HEK293 (cell line): ENCODE results near the gene NDUFS7.

Source experiments
- CTCF ChIA-PET: fragments of 350-600 bp; formaldehyde crosslinking; extraction: SDS; loops from one replicate; lab custom pipeline; 2021; ENCODE audit warnings: antibody characterized with exemption; lab: Yijun Ruan, JAX
- POLR2A ChIA-PET: fragments of 300-600 bp; formaldehyde crosslinking; extraction: SDS; loops from one replicate; lab custom pipeline; 2020; ENCODE audit warnings: antibody characterized with exemption, inconsistent platforms; lab: Yijun Ruan, JAX
- H3K27ac ChIP-seq: fragments of 200-500 bp; sonication (Bioruptor generic); 2 replicates; pipeline ENCODE4 v1.5.1; 2014; ENCODE audit warnings: low read depth, low read length, control low read depth, inconsistent platforms; ENCODE audit errors: extremely low read depth
- H3K36me3 ChIP-seq, 2 experiments: fragments of 200-500 bp in 1 of 2; sonication (Bioruptor generic) in 1 of 2; 1 replicate in 1 of 2; 2 replicates in 1 of 2; pipeline ENCODE4 v1.5.1; 2014 to 2017; ENCODE audit warnings: inconsistent platforms in 2 of 2, low read length in 2 of 2; ENCODE audit not compliant: control insufficient read depth in 2 of 2, insufficient read depth in 1 of 2
- H3K4me1 ChIP-seq: fragments of 200-500 bp; sonication (Bioruptor generic); 2 replicates; pipeline ENCODE4 v1.5.1; 2014; ENCODE audit warnings: mild to moderate bottlenecking, low read length, inconsistent platforms; ENCODE audit not compliant: control insufficient read depth, insufficient read depth
- H3K4me3 ChIP-seq: 2 replicates; pipeline ENCODE4 v1.5.1; 2011; ENCODE audit warnings: low read depth, mild to moderate bottlenecking, control low read depth, low read length, moderate library complexity
- H3K9me3 ChIP-seq: fragments of 200-500 bp; sonication (Bioruptor generic); 2 replicates; pipeline ENCODE4 v1.5.1; 2014; ENCODE audit warnings: low read depth, low read length, inconsistent platforms; ENCODE audit not compliant: control insufficient read depth, insufficient read depth
- BCL11A ChIP-seq: fragments of 450-650 bp; formaldehyde crosslinking; IDR thresholded peaks from 2 replicates; pipeline ENCODE4 v1.5.1; 2016; ENCODE audit warnings: low read depth, missing biosample characterization, missing genetic modification characterization
- BCL11B ChIP-seq: fragments of 450-650 bp; formaldehyde crosslinking; IDR thresholded peaks from 2 replicates; pipeline ENCODE4 v1.5.1; 2016; ENCODE audit warnings: low read depth, missing biosample characterization, missing genetic modification characterization
- EGR2 ChIP-seq: fragments of 450-650 bp; formaldehyde crosslinking; IDR thresholded peaks from 2 replicates; pipeline ENCODE4 v1.5.1; 2016; ENCODE audit warnings: low read depth, missing biosample characterization, missing genetic modification characterization
- GLIS1 ChIP-seq: fragments of 450-650 bp; formaldehyde crosslinking; IDR thresholded peaks from 2 replicates; pipeline ENCODE4 v1.5.1; 2016; ENCODE audit warnings: missing biosample characterization, missing genetic modification characterization
- GLIS2 ChIP-seq: fragments of 450-650 bp; formaldehyde crosslinking; IDR thresholded peaks from 2 replicates; pipeline ENCODE4 v1.5.1; 2016; ENCODE audit warnings: missing biosample characterization, missing genetic modification characterization
- HIC1 ChIP-seq: fragments of 450-650 bp; formaldehyde crosslinking; IDR thresholded peaks from 2 replicates; pipeline ENCODE4 v1.5.1; 2016; ENCODE audit warnings: missing biosample characterization, missing genetic modification characterization
- KLF10 ChIP-seq: fragments of 450-650 bp; IDR thresholded peaks from 2 replicates; pipeline ENCODE4 v1.5.1; 2018; ENCODE audit warnings: missing biosample characterization, mild to moderate bottlenecking, missing genetic modification characterization
- KLF7 ChIP-seq: fragments of 450-650 bp; formaldehyde crosslinking; IDR thresholded peaks from 2 replicates; pipeline ENCODE4 v1.5.1; 2016; ENCODE audit warnings: missing biosample characterization, missing genetic modification characterization, borderline replicate concordance
- KLF8 ChIP-seq: fragments of 450-650 bp; formaldehyde crosslinking; IDR thresholded peaks from 2 replicates; pipeline ENCODE4 v1.5.1; 2016; ENCODE audit warnings: missing biosample characterization, missing genetic modification characterization
- MEIS1 ChIP-seq: sonication (generic); formaldehyde crosslinking; IDR thresholded peaks from 2 replicates; pipeline ENCODE4 v1.8.1; 2022; ENCODE audit warnings: missing genetic modification reagents, mild to moderate bottlenecking, borderline replicate concordance
- MYNN ChIP-seq: fragments of 450-650 bp; formaldehyde crosslinking; IDR thresholded peaks from 2 replicates; pipeline ENCODE4 v1.5.1; 2016; ENCODE audit warnings: missing biosample characterization, missing genetic modification characterization, borderline replicate concordance
- SALL2 ChIP-seq: fragments of 450-650 bp; formaldehyde crosslinking; IDR thresholded peaks from 2 replicates; pipeline ENCODE4 v1.5.0; 2017; ENCODE audit warnings: missing biosample characterization, mild to moderate bottlenecking, missing genetic modification characterization, borderline replicate concordance
- SP2 ChIP-seq: fragments of 450-650 bp; formaldehyde crosslinking; IDR thresholded peaks from 2 replicates; pipeline ENCODE4 v1.5.1; 2016; ENCODE audit warnings: missing biosample characterization, missing genetic modification characterization
- ZBTB21 ChIP-seq: fragments of 450-650 bp; formaldehyde crosslinking; IDR thresholded peaks from 2 replicates; pipeline ENCODE4 v1.5.1; 2017; ENCODE audit warnings: missing biosample characterization, missing genetic modification characterization
- ZBTB6 ChIP-seq: fragments of 450-650 bp; formaldehyde crosslinking; IDR thresholded peaks from 2 replicates; pipeline ENCODE4 v1.5.1; 2017; ENCODE audit warnings: missing biosample characterization, missing genetic modification characterization
- ZBTB7A ChIP-seq: fragments of 450-650 bp; formaldehyde crosslinking; IDR thresholded peaks from 2 replicates; pipeline ENCODE4 v1.5.1; 2016; ENCODE audit warnings: low read depth, missing biosample characterization, missing genetic modification characterization
- ZBTB8A ChIP-seq: fragments of 450-650 bp; formaldehyde crosslinking; IDR thresholded peaks from 2 replicates; pipeline ENCODE4 v1.5.1; 2016; ENCODE audit warnings: missing biosample characterization, missing genetic modification characterization
- ZFP69B ChIP-seq: fragments of 450-650 bp; formaldehyde crosslinking; IDR thresholded peaks from 2 replicates; pipeline ENCODE4 v1.5.1; 2016; ENCODE audit warnings: missing biosample characterization, missing genetic modification characterization
- ZIC2 ChIP-seq: fragments of 450-650 bp; formaldehyde crosslinking; IDR thresholded peaks from 2 replicates; pipeline ENCODE4 v1.5.1; 2016; ENCODE audit warnings: missing biosample characterization, missing genetic modification characterization
- ZNF366 ChIP-seq: fragments of 450-650 bp; formaldehyde crosslinking; conservative IDR thresholded peaks from 2 replicates; pipeline ENCODE4 v1.5.1; 2016; ENCODE audit warnings: missing biosample characterization, missing genetic modification characterization
- ZNF548 ChIP-seq: fragments of 450-650 bp; formaldehyde crosslinking; IDR thresholded peaks from 2 replicates; pipeline ENCODE4 v1.5.1; 2016; ENCODE audit warnings: missing biosample characterization, missing genetic modification characterization
- ZNF549 ChIP-seq: fragments of 450-650 bp; IDR thresholded peaks from 2 replicates; pipeline ENCODE4 v1.5.1; 2018; ENCODE audit warnings: missing biosample characterization, missing genetic modification characterization, mild to moderate bottlenecking, inconsistent platforms, moderate library complexity
- ZNF585B ChIP-seq: fragments of 450-650 bp; formaldehyde crosslinking; IDR thresholded peaks from 2 replicates; pipeline ENCODE4 v1.5.1; 2016; ENCODE audit warnings: missing biosample characterization, missing genetic modification characterization
- ZNF707 ChIP-seq: fragments of 450-650 bp; formaldehyde crosslinking; IDR thresholded peaks from 2 replicates; pipeline ENCODE4 v1.5.1; 2016; ENCODE audit warnings: missing biosample characterization, missing genetic modification characterization
- ZNF785 ChIP-seq: fragments of 450-650 bp; formaldehyde crosslinking; IDR thresholded peaks from 2 replicates; pipeline ENCODE4 v1.5.1; 2016; ENCODE audit warnings: missing biosample characterization, missing genetic modification characterization
- ZNF843 ChIP-seq: fragments of 450-650 bp; formaldehyde crosslinking; IDR thresholded peaks from 2 replicates; pipeline ENCODE4 v1.5.1; 2016; ENCODE audit warnings: missing biosample characterization, missing genetic modification characterization
- TF ChIP-seq, protein P1 (sequence below): fragments of 450-650 bp; formaldehyde crosslinking; IDR thresholded peaks from 2 replicates; pipeline ENCODE4 v1.5.1; 2016; ENCODE audit warnings: missing biosample characterization, missing genetic modification characterization
- TF ChIP-seq, protein P2 (sequence below): fragments of 450-650 bp; formaldehyde crosslinking; IDR thresholded peaks from 2 replicates; pipeline ENCODE4 v1.5.1; 2016; ENCODE audit warnings: missing biosample characterization, missing genetic modification characterization
- TF ChIP-seq, protein P3 (sequence below): fragments of 450-650 bp; formaldehyde crosslinking; optimal IDR thresholded peaks from 2 replicates; pipeline ENCODE3; 2016; ENCODE audit warnings: missing biosample characterization, mild to moderate bottlenecking, missing genetic modification characterization

The NDUFS7 gene

DNA sequence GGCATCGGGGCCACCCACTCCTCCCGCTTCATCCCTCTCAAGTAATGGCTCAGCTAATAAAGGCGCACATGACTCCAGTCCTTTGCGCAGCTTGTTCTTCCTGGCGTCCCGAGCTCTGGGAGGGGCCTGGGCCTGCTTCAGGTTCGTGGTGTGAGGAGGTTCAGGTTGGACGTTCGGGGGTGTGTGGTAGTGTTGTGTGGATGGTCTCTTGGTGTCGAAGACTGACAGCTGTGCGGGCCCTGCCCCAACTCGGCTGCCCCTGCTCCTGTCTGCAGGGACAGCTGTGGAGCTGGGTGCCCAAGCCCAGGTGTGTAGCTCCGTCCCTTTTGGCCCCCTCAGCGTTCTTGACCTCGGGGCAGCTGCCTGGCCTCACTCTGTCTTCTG is 56.7 kb downstream of the NDUFS7 start (continued):
- TF ChIP-seq SALL2 (no peak), GLIS1 (tag by site-specific recombination) (no peak), ZNF843 (tag by site-specific recombination) (0 out of 2 replicates have a peak, but pooled peaks have one; percentile 5), SP2 (tag by site-specific recombination) (no peak)

DNA sequence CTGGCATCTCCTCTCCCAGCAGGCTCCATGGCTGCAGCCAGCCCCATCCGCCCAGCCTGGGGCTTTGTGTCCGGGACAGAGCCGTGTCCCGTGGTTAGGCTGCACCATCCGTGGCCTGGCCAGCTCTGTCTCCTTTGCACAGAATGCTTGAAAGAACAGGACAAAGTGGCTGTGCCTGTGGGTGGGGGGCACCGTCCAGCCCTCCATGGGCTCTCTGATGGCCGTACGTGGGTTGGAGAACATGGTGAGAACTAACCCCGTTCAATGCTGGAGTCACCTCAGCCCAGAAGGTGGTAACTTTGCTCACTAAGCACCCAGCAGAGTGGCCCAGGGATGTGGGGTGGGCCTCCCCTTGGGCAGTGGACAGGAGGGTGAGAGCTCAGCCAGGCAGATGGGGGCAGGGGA is 57.3 kb downstream of the NDUFS7 start:
- TF ChIP-seq ZNF585B (tag by site-specific recombination) (no peak), ZNF548 (tag by site-specific recombination) (no peak), ZNF785 (no peak), ZBTB6 (tag by site-specific recombination) (peak; percentile 61), BCL11A (tag by site-specific recombination) (peak; percentile 15; the same call in 1 of the 2 replicates), ZIC2 (peak; percentile 82), MEIS1 (CRISPR knock-in tag) (no peak), GLIS2 (tag by site-specific recombination) (peak; percentile 70), KLF10 (no peak), ZNF366 (tag by site-specific recombination) (no peak), ZFP69B (tag by site-specific recombination) (peak; percentile 26; the same call in 1 of the 2 replicates), HIC1 (0 out of 2 replicates have a peak, but pooled peaks have one; percentile 14), KLF7 (no peak), KLF8 (no peak), ZBTB8A (tag by site-specific recombination) (0 out of 2 replicates have a peak, but pooled peaks have one; percentile 14), ZNF707 (no peak), ZBTB21 (tag by site-specific recombination) (no peak), ZNF549 (no peak), MYNN (tag by site-specific recombination) (no peak), BCL11B (tag by site-specific recombination) (no peak), ZBTB7A (peak; percentile 53; the same call in 1 of the 2 replicates), EGR2 (tag by site-specific recombination) (0 out of 2 replicates have a peak, but pooled peaks have one; percentile 22)
- TF ChIP-seq, protein P1, sequence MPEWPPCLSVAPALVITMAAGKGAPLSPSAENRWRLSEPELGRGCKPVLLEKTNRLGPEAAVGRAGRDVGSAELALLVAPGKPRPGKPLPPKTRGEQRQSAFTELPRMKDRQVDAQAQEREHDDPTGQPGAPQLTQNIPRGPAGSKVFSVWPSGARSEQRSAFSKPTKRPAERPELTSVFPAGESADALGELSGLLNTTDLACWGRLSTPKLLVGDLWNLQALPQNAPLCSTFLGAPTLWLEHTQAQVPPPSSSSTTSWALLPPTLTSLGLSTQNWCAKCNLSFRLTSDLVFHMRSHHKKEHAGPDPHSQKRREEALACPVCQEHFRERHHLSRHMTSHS (tag by site-specific recombination): no peak
- TF ChIP-seq, protein P2, sequence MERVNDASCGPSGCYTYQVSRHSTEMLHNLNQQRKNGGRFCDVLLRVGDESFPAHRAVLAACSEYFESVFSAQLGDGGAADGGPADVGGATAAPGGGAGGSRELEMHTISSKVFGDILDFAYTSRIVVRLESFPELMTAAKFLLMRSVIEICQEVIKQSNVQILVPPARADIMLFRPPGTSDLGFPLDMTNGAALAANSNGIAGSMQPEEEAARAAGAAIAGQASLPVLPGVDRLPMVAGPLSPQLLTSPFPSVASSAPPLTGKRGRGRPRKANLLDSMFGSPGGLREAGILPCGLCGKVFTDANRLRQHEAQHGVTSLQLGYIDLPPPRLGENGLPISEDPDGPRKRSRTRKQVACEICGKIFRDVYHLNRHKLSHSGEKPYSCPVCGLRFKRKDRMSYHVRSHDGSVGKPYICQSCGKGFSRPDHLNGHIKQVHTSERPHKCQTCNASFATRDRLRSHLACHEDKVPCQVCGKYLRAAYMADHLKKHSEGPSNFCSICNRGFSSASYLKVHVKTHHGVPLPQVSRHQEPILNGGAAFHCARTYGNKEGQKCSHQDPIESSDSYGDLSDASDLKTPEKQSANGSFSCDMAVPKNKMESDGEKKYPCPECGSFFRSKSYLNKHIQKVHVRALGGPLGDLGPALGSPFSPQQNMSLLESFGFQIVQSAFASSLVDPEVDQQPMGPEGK (tag by site-specific recombination): peak; percentile 10; the same call in 1 of the 2 replicates
- TF ChIP-seq, protein P3, sequence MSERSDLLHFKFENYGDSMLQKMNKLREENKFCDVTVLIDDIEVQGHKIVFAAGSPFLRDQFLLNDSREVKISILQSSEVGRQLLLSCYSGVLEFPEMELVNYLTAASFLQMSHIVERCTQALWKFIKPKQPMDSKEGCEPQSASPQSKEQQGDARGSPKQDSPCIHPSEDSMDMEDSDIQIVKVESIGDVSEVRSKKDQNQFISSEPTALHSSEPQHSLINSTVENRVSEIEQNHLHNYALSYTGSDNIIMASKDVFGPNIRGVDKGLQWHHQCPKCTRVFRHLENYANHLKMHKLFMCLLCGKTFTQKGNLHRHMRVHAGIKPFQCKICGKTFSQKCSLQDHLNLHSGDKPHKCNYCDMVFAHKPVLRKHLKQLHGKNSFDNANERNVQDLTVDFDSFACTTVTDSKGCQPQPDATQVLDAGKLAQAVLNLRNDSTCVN (tag by site-specific recombination): no peak
- Histone ChIP-seq H3K27ac (peak overlapping the region; percentile 100), H3K36me3 (peaks cover 15 to 39% of the 10 kb centered on the region in 2 experiments; a peak in 2 of 3 replicates), H3K4me3 (no peak overlapping the region), H3K9me3 (no peaks in the 10 kb centered on the region), H3K4me1 (peaks cover 16% of the 10 kb centered on the region)
- ChIA-PET CTCF (no interaction called here), POLR2A (interaction anchor here (1.0 to 1.8 kb wide), 2 partner anchors 12 to 20 kb away, joined by 7 to 10 read pairs; no protein-coding TSS in a partner anchor)
